Right atrium auricular region (tissue), 2 donors: Measurements from ENCODE around the gene PIGT. TPM values are rescaled to one million over a fixed set of nuclear protein-coding genes. Genes with fewer than 3 reads are reported as not detected.

ENCODE experiments used
- DNase-seq: peaks from one replicate; pipeline ENCODE4 v3.0.0-alpha.2; 2019; ENCODE audit warnings: low spot score
- H3K27ac ChIP-seq, 2 donors: fragments of 200-600 bp; sonication (generic); 1 replicate in 1 of 2; 2 replicates in 1 of 2; pipeline ENCODE4 v1.5.1; 2016 to 2019
- H3K27me3 ChIP-seq, 2 donors: fragments of 200-600 bp; sonication (generic); one replicate each; pipeline versions ENCODE4 v1.5.1 to v1.6.0; 2017 to 2019
- H3K36me3 ChIP-seq: fragments of 200-600 bp; sonication (generic); one replicate; pipeline ENCODE4 v1.5.1; 2016
- H3K4me1 ChIP-seq, 2 donors: fragments of 200-600 bp; sonication (generic); one replicate each; pipeline versions ENCODE4 v1.5.1 to v1.6.0; 2017 to 2019
- H3K4me3 ChIP-seq, 2 donors: fragments of 200-600 bp; sonication (generic); 1 replicate in 1 of 2; 2 replicates in 1 of 2; pipeline ENCODE4 v1.5.1; 2017 to 2019; ENCODE audit warnings: mild to moderate bottlenecking in 1 of 2, moderate library complexity in 1 of 2
- H3K9me3 ChIP-seq, 2 donors: fragments of 200-600 bp; sonication (generic); one replicate each; pipeline ENCODE4 v1.5.1; 2019
- total RNA-seq, 2 donors: library from RNA; depleted of rRNA; stranded (reverse); fragments of >200 nt; gene quantifications; one replicate each; pipeline ENCODE4 v1.1.0, GENCODE V29; 2016
- TF ChIP-seq, protein P1 (sequence below), 2 donors: fragments of 200-600 bp; sonication (generic); IDR thresholded peaks; one replicate each; pipeline ENCODE4 v1.5.1; 2019; ENCODE audit warnings: antibody characterized with exemption in 2 of 2

Gene PIGT
- total RNA-seq, 2 donors from 2014 or later = 140 to 168 TPM

DNA sequence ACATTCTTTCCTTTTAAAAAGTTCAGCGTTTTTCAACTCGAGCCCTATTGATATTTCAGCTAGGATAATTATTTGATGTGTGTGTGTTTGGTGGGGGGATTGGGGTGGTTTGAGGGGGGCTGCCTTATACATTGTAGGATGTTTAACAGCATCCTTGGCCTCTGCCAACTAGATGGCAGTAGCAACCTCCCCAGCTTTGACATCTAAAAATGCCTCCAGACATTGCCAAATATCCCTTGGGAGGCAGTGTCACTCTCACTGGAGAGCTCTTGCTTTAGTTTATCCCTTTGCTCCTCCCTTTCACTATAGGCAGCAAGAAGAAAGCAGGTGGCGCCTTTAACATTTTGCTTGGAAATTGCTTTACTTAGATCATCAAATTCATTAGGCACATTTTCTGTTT is 23.2 kb upstream of the PIGT start:
- TF ChIP-seq, protein P1, sequence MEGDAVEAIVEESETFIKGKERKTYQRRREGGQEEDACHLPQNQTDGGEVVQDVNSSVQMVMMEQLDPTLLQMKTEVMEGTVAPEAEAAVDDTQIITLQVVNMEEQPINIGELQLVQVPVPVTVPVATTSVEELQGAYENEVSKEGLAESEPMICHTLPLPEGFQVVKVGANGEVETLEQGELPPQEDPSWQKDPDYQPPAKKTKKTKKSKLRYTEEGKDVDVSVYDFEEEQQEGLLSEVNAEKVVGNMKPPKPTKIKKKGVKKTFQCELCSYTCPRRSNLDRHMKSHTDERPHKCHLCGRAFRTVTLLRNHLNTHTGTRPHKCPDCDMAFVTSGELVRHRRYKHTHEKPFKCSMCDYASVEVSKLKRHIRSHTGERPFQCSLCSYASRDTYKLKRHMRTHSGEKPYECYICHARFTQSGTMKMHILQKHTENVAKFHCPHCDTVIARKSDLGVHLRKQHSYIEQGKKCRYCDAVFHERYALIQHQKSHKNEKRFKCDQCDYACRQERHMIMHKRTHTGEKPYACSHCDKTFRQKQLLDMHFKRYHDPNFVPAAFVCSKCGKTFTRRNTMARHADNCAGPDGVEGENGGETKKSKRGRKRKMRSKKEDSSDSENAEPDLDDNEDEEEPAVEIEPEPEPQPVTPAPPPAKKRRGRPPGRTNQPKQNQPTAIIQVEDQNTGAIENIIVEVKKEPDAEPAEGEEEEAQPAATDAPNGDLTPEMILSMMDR (IDR thresholded peaks at IDR 0.05) = peak in 1 of 2 donors; percentile 29
- no peaks in the 10 kb centered on the region for H3K27me3 ChIP-seq
- DNase-seq = no peak
- no peak overlapping the region for H3K4me3 ChIP-seq
- no peaks in the 10 kb centered on the region for H3K36me3 ChIP-seq
- no peak overlapping the region for H3K27ac ChIP-seq
- H3K4me1 ChIP-seq = no peaks in the 10 kb centered on the region
- no peaks in the 10 kb centered on the region for H3K9me3 ChIP-seq

GRCh38 chr20:45394221-45395113 is 21.5 kb upstream of the PIGT start:
- Histone ChIP-seq H3K36me3 (no peaks in the 10 kb centered on the region), H3K9me3 (no peaks in the 10 kb centered on the region), H3K27ac (no peak overlapping the region), H3K4me3 (no peak overlapping the region), H3K4me1 (no peaks in the 10 kb centered on the region), H3K27me3 (no peaks in the 10 kb centered on the region)
- peak; percentile 51 for DNase-seq
- TF ChIP-seq, protein P1 (IDR thresholded peaks at IDR 0.05) = no peak

DNA sequence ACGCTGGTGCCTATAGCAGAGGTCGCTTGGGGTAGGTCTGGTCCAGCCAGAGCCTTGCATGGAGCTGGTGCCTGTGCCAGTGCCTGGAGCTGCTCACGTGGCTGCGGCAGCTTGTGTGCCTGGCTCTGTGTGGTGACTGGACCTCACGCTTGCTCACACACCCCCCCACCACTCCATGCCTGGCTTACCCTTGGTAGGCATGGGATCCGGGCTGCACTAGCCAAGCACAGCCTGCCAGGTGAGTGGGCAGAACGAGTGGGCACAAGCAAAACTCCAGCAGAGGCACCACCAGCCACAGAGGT is 20.9 kb upstream of the PIGT start:
- no peak overlapping the region for H3K4me3 ChIP-seq
- H3K9me3 ChIP-seq = no peaks in the 10 kb centered on the region
- no peak for DNase-seq
- no peak overlapping the region for H3K27ac ChIP-seq
- TF ChIP-seq, protein P1 (IDR thresholded peaks at IDR 0.05) = no peak
- H3K36me3 ChIP-seq = no peaks in the 10 kb centered on the region
- H3K27me3 ChIP-seq = no peaks in the 10 kb centered on the region
- no peaks in the 10 kb centered on the region for H3K4me1 ChIP-seq

GRCh38 chr20:45399018-45399417 is 16.9 kb upstream of the PIGT start:
- no peaks in the 10 kb centered on the region for H3K4me1 ChIP-seq
- H3K4me3 ChIP-seq = no peak overlapping the region
- no peaks in the 10 kb centered on the region for H3K36me3 ChIP-seq
- TF ChIP-seq, protein P1 (IDR thresholded peaks at IDR 0.05) = no peak
- no peaks in the 10 kb centered on the region for H3K27me3 ChIP-seq
- no peak for DNase-seq
- H3K27ac ChIP-seq = no peak overlapping the region
- no peaks in the 10 kb centered on the region for H3K9me3 ChIP-seq

DNA sequence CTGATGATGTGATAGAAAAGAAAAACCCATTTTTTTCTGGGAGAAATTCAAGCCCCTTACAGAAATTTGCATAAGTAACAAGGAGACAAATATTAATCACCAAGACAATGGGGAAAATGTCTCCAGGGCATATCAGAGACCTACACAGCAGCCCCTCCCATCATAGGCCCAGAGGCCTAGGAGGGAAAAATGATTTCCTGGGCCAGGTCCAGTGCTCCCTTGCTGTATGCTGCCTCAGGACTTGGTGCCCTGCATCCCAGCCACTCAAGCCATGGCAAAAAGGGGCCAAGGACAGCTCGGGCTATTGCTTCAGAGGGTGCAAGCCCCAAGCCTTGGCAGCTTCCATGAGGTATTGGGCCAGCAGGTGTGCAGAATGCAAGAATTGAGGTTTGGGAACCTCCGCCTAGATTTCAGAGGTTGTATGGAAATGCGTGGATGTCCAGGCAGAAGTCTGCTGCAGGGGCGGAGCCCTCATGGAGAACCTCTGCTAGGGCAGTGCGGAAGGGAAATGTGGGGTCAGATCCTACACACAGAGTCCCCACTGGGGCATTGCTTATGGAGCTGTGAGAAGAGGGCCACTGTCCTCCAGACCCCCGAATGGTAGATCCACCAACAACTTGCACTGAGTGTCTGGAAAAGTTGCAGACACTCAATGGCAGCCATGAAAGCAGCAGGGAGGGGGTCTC is 15.5 kb upstream of the PIGT start:
- Histone ChIP-seq H3K36me3 (no peaks in the 10 kb centered on the region), H3K27me3 (no peaks in the 10 kb centered on the region), H3K4me1 (peaks cover 0 to 5% of the 10 kb centered on the region in 2 donors), H3K27ac (no peak overlapping the region), H3K9me3 (no peaks in the 10 kb centered on the region), H3K4me3 (no peak overlapping the region)
- TF ChIP-seq, protein P1 (IDR thresholded peaks at IDR 0.05) = no peak
- no peak for DNase-seq
